HFF-Myc (cell line): ENCODE results near the gene PACSIN2.

ENCODE experiments used
- DNase-seq: peaks from one replicate; pipeline ENCODE4 v3.0.0-alpha.2; 2011; ENCODE audit warnings: low read depth; ENCODE audit errors: extremely low read depth
- H3K4me3 ChIP-seq: replicated peaks from 2 replicates; pipeline ENCODE4 v1.5.1; 2011; ENCODE audit warnings: low read depth, mild to moderate bottlenecking, control low read depth, low read length
- CTCF ChIP-seq: IDR thresholded peaks from 2 replicates; pipeline ENCODE4 v1.5.1; 2012; ENCODE audit warnings: mild to moderate bottlenecking, low read depth, low read length, control low read depth; ENCODE audit errors: missing control alignments

PACSIN2 gene

GRCh38 chr22:42985531-42985905 lies 29.4 kb downstream of the PACSIN2 start:
- DNase-seq: no peak
- TF ChIP-seq CTCF: no peak
- H3K4me3 ChIP-seq: no peak overlapping the region

GRCh38 chr22:42984814-42985530 lies 30.0 kb downstream of the PACSIN2 start:
- H3K4me3 ChIP-seq: no peak overlapping the region
- DNase-seq: no peak
- TF ChIP-seq CTCF: no peak

GRCh38 chr22:42984397-42984796 lies 30.6 kb downstream of the PACSIN2 start:
- no peak for DNase-seq
- H3K4me3 ChIP-seq: no peak overlapping the region
- no peak for TF ChIP-seq CTCF

GRCh38 chr22:42983470-42983869 lies 31.5 kb downstream of the PACSIN2 start:
- no peak for TF ChIP-seq CTCF
- H3K4me3 ChIP-seq: no peak overlapping the region
- no peak for DNase-seq

GRCh38 chr22:42979606-42980005 lies 35.3 kb downstream of the PACSIN2 start:
- no peak for DNase-seq
- TF ChIP-seq CTCF: no peak
- H3K4me3 ChIP-seq: no peak overlapping the region

GRCh38 chr22:42978453-42979103 lies 36.4 kb downstream of the PACSIN2 start:
- TF ChIP-seq CTCF: no peak
- DNase-seq: no peak
- H3K4me3 ChIP-seq: no peak overlapping the region
